ENCODE data around the gene EIF4B. TPM values are rescaled to one million over a fixed set of nuclear protein-coding genes. Genes with fewer than 3 reads are reported as not detected.
A peak's percentile ranks its signal among the peaks of the same experiment; 100 is the strongest.

EIF4B gene
- total and polyA plus RNA-seq, 2 of the 13 experiments (the other 11 are each of a cell fraction or from before 2014, with no cell fraction given), result 416 to 548 TPM

GRCh38 chr12:53065975-53066931 lies 60.0 kb downstream of the EIF4B start (continued):
- TF ChIP-seq THRA (CRISPR knock-in tag; IDR thresholded peaks at IDR 0.05; ENCODE audit: borderline replicate concordance), result peak; percentile 39; the same call in 1 of the 2 replicates
- no peak for TF ChIP-seq YY1 (IDR thresholded peaks at IDR 0.05; ENCODE audit: insufficient read depth, insufficient replicate concordance, low read depth, low read length)
- TF ChIP-seq ZNF883 (CRISPR knock-in tag; IDR thresholded peaks at IDR 0.05; ENCODE audit: not compliant biosample characterization), result peak; percentile 47
- no peak for TF ChIP-seq ZBTB14 (CRISPR knock-in tag; IDR thresholded peaks at IDR 0.05)
- 0 out of 2 replicates have a peak, but pooled peaks have one; percentile 40 for TF ChIP-seq ZNF567 (CRISPR knock-in tag; IDR thresholded peaks at IDR 0.05; ENCODE audit: borderline replicate concordance)
- peak; percentile 48; the same call in 1 of the 2 replicates for TF ChIP-seq RXRA (CRISPR knock-in tag; IDR thresholded peaks at IDR 0.05)
- no peak for TF ChIP-seq LCORL (IDR thresholded peaks at IDR 0.05)
- peak; percentile 60; the same call in 1 of the 2 replicates for TF ChIP-seq LCORL (CRISPR knock-in tag; IDR thresholded peaks at IDR 0.05)
- TF ChIP-seq ZNF350 (CRISPR knock-in tag; IDR thresholded peaks at IDR 0.05; ENCODE audit: borderline replicate concordance, low read depth), result peak; percentile 61
- TF ChIP-seq RAD21 (CRISPR knock-in tag; IDR thresholded peaks at IDR 0.05), result peak; percentile 95
- no peak for TF ChIP-seq SRSF9 (IDR thresholded peaks at IDR 0.05; ENCODE audit: borderline replicate concordance, insufficient read depth, low read depth, low read length, poor library complexity, severe bottlenecking)
- TF ChIP-seq SMC3 (IDR thresholded peaks at IDR 0.05; ENCODE audit: low read length), result peak; percentile 74
- no peak for TF ChIP-seq GMEB1 (CRISPR knock-in tag; IDR thresholded peaks at IDR 0.05; ENCODE audit: borderline replicate concordance)
- TF ChIP-seq ARID4A (CRISPR knock-in tag; IDR thresholded peaks at IDR 0.05; ENCODE audit: borderline replicate concordance), result peak; percentile 45
- peak; percentile 56; the same call in 1 of the 2 replicates for TF ChIP-seq ZBTB38 (CRISPR knock-in tag; IDR thresholded peaks at IDR 0.05)
- TF ChIP-seq FOXC1 (CRISPR knock-in tag; IDR thresholded peaks at IDR 0.05; ENCODE audit: borderline replicate concordance), result peak; percentile 77; the same call in 1 of the 2 replicates
- TF ChIP-seq ZSCAN31 (CRISPR knock-in tag; IDR thresholded peaks at IDR 0.05; ENCODE audit: low read depth), result 0 out of 2 replicates have a peak, but pooled peaks have one; percentile 28
- 0 out of 2 replicates have a peak, but pooled peaks have one; percentile 54 for TF ChIP-seq PCBP1 (IDR thresholded peaks at IDR 0.05; ENCODE audit: borderline replicate concordance, low read depth, low read length)
